Parathyroid adenoma (tissue), 2 donors: ENCODE results near the gene STK4.

Experiments used
- H2AFZ ChIP-seq: fragments of 300-600 bp; sonication (generic); one replicate; pipeline ENCODE4 v1.7.0; 2017; ENCODE audit warnings: antibody characterized with exemption, mild to moderate bottlenecking
- H3K27ac ChIP-seq: fragments of 300-600 bp; sonication (generic); one replicate; pipeline ENCODE4 v1.7.0; 2017
- H3K27me3 ChIP-seq: fragments of 300-600 bp; sonication (generic); one replicate; pipeline ENCODE4 v1.7.0; 2017; ENCODE audit warnings: low read length; ENCODE audit not compliant: control insufficient read depth, insufficient read depth
- H3K36me3 ChIP-seq: fragments of 300-600 bp; sonication (generic); one replicate; pipeline ENCODE4 v1.7.0; 2017; ENCODE audit warnings: low read length; ENCODE audit not compliant: control insufficient read depth, insufficient read depth
- H3K4me1 ChIP-seq: fragments of 300-600 bp; sonication (generic); one replicate; pipeline ENCODE4 v1.7.0; 2017; ENCODE audit warnings: control low read depth
- H3K4me2 ChIP-seq: fragments of 300-600 bp; sonication (generic); one replicate; pipeline ENCODE4 v1.7.0; 2017; ENCODE audit warnings: low read length
- H3K4me3 ChIP-seq: fragments of 300-600 bp; sonication (generic); one replicate; pipeline ENCODE4 v1.7.0; 2017; ENCODE audit warnings: low read depth, low read length
- H3K79me2 ChIP-seq: fragments of 300-600 bp; sonication (generic); one replicate; pipeline ENCODE4 v1.7.0; 2017; ENCODE audit warnings: control low read depth
- H3K9ac ChIP-seq: fragments of 300-600 bp; sonication (generic); one replicate; pipeline ENCODE4 v1.7.0; 2017; ENCODE audit warnings: mild to moderate bottlenecking
- H3K9me3 ChIP-seq: fragments of 300-600 bp; sonication (generic); one replicate; pipeline ENCODE4 v1.7.0; 2017; ENCODE audit warnings: low read length; ENCODE audit not compliant: control insufficient read depth
- TF ChIP-seq, protein P1 (sequence below): fragments of 300-600 bp; sonication (generic); IDR thresholded peaks from one replicate; pipeline ENCODE4 v1.7.0; 2017; ENCODE audit warnings: antibody characterized with exemption, mild to moderate bottlenecking
- donor health status: primary hyperparathyroidism.

Gene STK4

GRCh38 chr20:45064812-45065211, 98.5 kb downstream of the STK4 start:
- no peaks in the 10 kb centered on the region for H3K36me3 ChIP-seq
- H3K27me3 ChIP-seq = no peaks in the 10 kb centered on the region
- H2AFZ ChIP-seq = no peak overlapping the region
- no peaks in the 10 kb centered on the region for H3K9me3 ChIP-seq
- H3K9ac ChIP-seq = no peak overlapping the region
- H3K4me1 ChIP-seq = peaks cover 2% of the 10 kb centered on the region
- H3K79me2 ChIP-seq = peaks cover 15% of the 10 kb centered on the region
- H3K27ac ChIP-seq = no peak overlapping the region
- H3K4me3 ChIP-seq = no peak overlapping the region
- TF ChIP-seq, protein P1, sequence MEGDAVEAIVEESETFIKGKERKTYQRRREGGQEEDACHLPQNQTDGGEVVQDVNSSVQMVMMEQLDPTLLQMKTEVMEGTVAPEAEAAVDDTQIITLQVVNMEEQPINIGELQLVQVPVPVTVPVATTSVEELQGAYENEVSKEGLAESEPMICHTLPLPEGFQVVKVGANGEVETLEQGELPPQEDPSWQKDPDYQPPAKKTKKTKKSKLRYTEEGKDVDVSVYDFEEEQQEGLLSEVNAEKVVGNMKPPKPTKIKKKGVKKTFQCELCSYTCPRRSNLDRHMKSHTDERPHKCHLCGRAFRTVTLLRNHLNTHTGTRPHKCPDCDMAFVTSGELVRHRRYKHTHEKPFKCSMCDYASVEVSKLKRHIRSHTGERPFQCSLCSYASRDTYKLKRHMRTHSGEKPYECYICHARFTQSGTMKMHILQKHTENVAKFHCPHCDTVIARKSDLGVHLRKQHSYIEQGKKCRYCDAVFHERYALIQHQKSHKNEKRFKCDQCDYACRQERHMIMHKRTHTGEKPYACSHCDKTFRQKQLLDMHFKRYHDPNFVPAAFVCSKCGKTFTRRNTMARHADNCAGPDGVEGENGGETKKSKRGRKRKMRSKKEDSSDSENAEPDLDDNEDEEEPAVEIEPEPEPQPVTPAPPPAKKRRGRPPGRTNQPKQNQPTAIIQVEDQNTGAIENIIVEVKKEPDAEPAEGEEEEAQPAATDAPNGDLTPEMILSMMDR = no peak
- no peak overlapping the region for H3K4me2 ChIP-seq

DNA sequence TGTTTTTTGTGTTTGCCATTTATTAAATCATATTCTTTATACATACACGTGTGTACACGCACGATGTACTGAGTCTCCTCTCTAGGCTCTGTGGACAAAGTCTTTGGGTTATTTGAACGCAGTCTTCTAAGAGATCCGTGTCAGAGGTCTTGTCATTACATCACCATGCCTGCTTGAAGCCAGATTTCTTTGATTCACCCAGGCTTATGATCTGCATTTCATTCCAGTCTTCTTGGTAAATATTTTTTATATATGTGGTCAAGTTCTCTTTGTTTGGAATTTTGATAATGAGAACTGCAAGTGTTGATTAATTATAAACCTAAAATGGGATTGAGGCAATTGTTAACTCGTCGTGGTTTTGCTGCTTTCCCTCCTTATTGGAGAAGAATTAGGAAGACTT, 100.1 kb downstream of the STK4 start:
- Histone ChIP-seq H3K4me2 (no peak overlapping the region), H3K36me3 (no peaks in the 10 kb centered on the region), H3K27me3 (no peaks in the 10 kb centered on the region), H3K4me1 (peaks cover 2% of the 10 kb centered on the region), H3K9me3 (no peaks in the 10 kb centered on the region), H3K79me2 (peaks cover 15% of the 10 kb centered on the region), H3K4me3 (no peak overlapping the region), H2AFZ (no peak overlapping the region), H3K27ac (no peak overlapping the region), H3K9ac (no peak overlapping the region)
- TF ChIP-seq, protein P1 = no peak

GRCh38 chr20:45067087-45067486, 100.8 kb downstream of the STK4 start:
- no peak overlapping the region for H3K4me2 ChIP-seq
- TF ChIP-seq, protein P1 = no peak

DNA sequence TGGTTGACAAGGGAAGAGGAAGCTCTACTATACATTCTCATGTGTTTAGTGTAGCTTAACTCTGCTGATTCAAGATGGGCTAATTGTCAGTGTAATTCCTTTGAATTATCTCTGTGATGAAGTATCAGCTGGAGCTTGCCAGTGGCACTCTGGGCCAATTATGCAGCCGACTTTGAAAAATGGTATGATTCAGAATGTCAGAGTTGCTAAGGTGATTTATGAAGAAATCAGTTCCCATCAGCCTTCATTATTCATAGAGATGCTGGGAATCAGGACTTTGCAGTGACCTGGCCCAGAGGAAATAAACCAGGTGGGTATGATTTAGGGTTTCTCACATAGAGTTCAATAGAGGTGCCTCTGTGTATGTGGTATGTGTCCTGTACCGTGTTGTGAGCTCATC, 101.2 kb downstream of the STK4 start:
- no peak overlapping the region for H3K9ac ChIP-seq
- H2AFZ ChIP-seq = no peak overlapping the region
- no peak overlapping the region for H3K4me3 ChIP-seq
- TF ChIP-seq, protein P1 = no peak
- no peak overlapping the region for H3K27ac ChIP-seq
- H3K9me3 ChIP-seq = no peaks in the 10 kb centered on the region
- no peaks in the 10 kb centered on the region for H3K27me3 ChIP-seq
- H3K79me2 ChIP-seq = peaks cover 15% of the 10 kb centered on the region
- peaks cover 2% of the 10 kb centered on the region for H3K4me1 ChIP-seq
- H3K4me2 ChIP-seq = no peak overlapping the region
- H3K36me3 ChIP-seq = no peaks in the 10 kb centered on the region

More at GRCh38 chr20:45067087-45067486, 100.8 kb downstream of the STK4 start:
- H3K79me2 ChIP-seq = peaks cover 15% of the 10 kb centered on the region
- H3K9me3 ChIP-seq = no peaks in the 10 kb centered on the region
- H3K9ac ChIP-seq = no peak overlapping the region
- no peaks in the 10 kb centered on the region for H3K36me3 ChIP-seq
- H3K4me3 ChIP-seq = no peak overlapping the region
- H3K4me1 ChIP-seq = peaks cover 2% of the 10 kb centered on the region
- H2AFZ ChIP-seq = no peak overlapping the region
- no peak overlapping the region for H3K27ac ChIP-seq
- no peaks in the 10 kb centered on the region for H3K27me3 ChIP-seq

GRCh38 chr20:45069261-45069660, 102.9 kb downstream of the STK4 start:
- TF ChIP-seq, protein P1 = no peak
- Histone ChIP-seq H3K9ac (no peak overlapping the region), H3K27me3 (no peaks in the 10 kb centered on the region), H3K36me3 (no peaks in the 10 kb centered on the region), H3K4me1 (peaks cover 2% of the 10 kb centered on the region), H3K27ac (no peak overlapping the region), H3K79me2 (peaks cover 15% of the 10 kb centered on the region), H3K9me3 (no peaks in the 10 kb centered on the region), H3K4me2 (no peak overlapping the region), H3K4me3 (no peak overlapping the region), H2AFZ (no peak overlapping the region)
